ENCODE data around the gene FAM184B. TPM values are rescaled to one million over a fixed set of nuclear protein-coding genes. Genes with fewer than 3 reads are reported as not detected.

The FAM184B gene
- total RNA-seq, 4 donors from 2014 or later, result 0.14 to 0.75 (median 0.18) TPM

DNA sequence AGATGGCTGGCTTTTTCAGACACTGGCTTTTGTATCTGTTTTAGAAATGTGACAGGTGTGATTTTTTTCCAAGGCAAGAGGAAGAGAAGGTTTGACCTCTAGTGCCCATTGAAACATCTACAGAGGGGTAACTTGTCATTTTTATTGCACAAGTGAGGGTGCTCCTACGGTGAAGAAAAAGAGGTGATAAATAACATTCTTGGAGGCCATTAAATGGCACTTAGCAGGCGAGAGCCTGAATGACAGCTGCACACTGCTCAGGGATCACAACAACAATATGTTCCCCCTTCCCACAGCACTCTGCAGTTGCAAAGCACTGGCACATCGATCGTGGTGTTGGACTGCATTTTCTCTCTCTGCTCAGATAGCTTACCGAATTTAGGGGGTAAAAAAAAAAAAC is 22.9 kb downstream of the FAM184B start:
- 46 to 52% methylated on average over 5 of the region's 5 CpGs for WGBS, 2 donors (ENCODE audit: low coverage in 1 of 2)
- intact Hi-C loops (cut with DNase I; ENCODE audit: low total_unique reads), result no loop called here
- DNase-seq, result no peak
- H3K36me3 ChIP-seq, result no peaks in the 10 kb centered on the region
- in situ Hi-C loops (cut with MboI; ENCODE audit: low pct_ligation_motif_present in 1 of 4, low pct_unique_long_range_greater_than_20kb in 1 of 4, low sequenced_read_pairs in 3 of 4), result no loop called here
- H3K27me3 ChIP-seq, result no peaks in the 10 kb centered on the region
- no peaks in the 10 kb centered on the region for H3K4me1 ChIP-seq
- no peak overlapping the region for H3K27ac ChIP-seq
- H3K4me3 ChIP-seq, result no peak overlapping the region
- TF ChIP-seq EP300 (IDR thresholded peaks at IDR 0.05; ENCODE audit: low read depth) (no peak), POLR2AphosphoS5 (IDR thresholded peaks at IDR 0.05) (no peak), POLR2A (IDR thresholded peaks at IDR 0.05) (no peak)
- TF ChIP-seq, protein P1, sequence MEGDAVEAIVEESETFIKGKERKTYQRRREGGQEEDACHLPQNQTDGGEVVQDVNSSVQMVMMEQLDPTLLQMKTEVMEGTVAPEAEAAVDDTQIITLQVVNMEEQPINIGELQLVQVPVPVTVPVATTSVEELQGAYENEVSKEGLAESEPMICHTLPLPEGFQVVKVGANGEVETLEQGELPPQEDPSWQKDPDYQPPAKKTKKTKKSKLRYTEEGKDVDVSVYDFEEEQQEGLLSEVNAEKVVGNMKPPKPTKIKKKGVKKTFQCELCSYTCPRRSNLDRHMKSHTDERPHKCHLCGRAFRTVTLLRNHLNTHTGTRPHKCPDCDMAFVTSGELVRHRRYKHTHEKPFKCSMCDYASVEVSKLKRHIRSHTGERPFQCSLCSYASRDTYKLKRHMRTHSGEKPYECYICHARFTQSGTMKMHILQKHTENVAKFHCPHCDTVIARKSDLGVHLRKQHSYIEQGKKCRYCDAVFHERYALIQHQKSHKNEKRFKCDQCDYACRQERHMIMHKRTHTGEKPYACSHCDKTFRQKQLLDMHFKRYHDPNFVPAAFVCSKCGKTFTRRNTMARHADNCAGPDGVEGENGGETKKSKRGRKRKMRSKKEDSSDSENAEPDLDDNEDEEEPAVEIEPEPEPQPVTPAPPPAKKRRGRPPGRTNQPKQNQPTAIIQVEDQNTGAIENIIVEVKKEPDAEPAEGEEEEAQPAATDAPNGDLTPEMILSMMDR (IDR thresholded peaks at IDR 0.05), result no peak
- no peaks in the 10 kb centered on the region for H3K9me3 ChIP-seq

DNA sequence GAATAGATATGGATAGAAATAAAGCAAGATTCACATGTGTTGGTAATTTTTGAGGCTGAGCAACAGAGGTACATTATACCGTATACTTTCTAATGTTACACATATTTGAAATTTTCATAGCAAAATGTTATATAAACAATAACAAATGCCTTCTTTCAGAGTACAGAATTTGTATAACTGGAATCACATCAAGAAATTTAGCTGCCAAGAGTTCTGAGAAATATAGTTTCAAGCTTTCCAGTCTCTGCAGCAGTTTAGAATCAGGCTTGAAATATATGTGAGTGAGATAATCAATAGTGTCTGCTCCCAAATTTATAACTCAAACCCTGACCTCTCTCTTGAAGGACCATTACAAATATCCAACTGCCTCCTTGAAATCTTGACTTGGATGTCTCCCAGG is 23.8 kb downstream of the FAM184B start:
- no peaks in the 10 kb centered on the region for H3K4me1 ChIP-seq
- no peaks in the 10 kb centered on the region for H3K36me3 ChIP-seq
- no peak for DNase-seq
- TF ChIP-seq EP300 (IDR thresholded peaks at IDR 0.05; ENCODE audit: low read depth) (no peak), POLR2AphosphoS5 (IDR thresholded peaks at IDR 0.05) (no peak), POLR2A (IDR thresholded peaks at IDR 0.05) (no peak)
- TF ChIP-seq, protein P1 (IDR thresholded peaks at IDR 0.05), result no peak
- no peak overlapping the region for H3K4me3 ChIP-seq
- intact Hi-C loops (cut with DNase I; ENCODE audit: low total_unique reads) (no loop called here), in situ Hi-C loops (cut with MboI; ENCODE audit: low pct_ligation_motif_present in 1 of 4, low pct_unique_long_range_greater_than_20kb in 1 of 4, low sequenced_read_pairs in 3 of 4) (no loop called here)
- no peaks in the 10 kb centered on the region for H3K9me3 ChIP-seq
- H3K27me3 ChIP-seq, result no peaks in the 10 kb centered on the region
- H3K27ac ChIP-seq, result no peak overlapping the region
- 64 to 69% methylated on average over 1 of the region's 1 CpG for WGBS, 2 donors (ENCODE audit: low coverage in 1 of 2)

DNA sequence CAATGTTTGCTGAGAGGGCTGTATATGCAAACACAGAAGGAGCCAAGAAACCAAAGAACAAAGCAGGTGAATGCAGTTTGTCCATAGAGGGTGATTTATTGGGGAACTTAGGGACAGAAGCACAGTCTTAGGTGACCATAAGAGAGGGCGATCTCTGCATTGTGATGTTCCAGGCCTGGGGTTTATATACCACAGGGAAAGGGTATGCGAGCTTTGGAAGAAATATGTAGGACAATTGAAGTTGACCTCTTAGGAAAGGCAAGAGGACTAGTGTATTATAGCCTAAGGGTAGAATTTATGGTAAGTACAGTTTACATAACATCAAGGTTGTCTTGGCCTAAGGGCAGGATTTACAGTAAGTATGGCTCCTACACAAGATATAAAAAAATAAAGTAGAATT is 27.8 kb downstream of the FAM184B start:
- no peak overlapping the region for H3K27ac ChIP-seq
- H3K4me3 ChIP-seq, result no peak overlapping the region

DNA sequence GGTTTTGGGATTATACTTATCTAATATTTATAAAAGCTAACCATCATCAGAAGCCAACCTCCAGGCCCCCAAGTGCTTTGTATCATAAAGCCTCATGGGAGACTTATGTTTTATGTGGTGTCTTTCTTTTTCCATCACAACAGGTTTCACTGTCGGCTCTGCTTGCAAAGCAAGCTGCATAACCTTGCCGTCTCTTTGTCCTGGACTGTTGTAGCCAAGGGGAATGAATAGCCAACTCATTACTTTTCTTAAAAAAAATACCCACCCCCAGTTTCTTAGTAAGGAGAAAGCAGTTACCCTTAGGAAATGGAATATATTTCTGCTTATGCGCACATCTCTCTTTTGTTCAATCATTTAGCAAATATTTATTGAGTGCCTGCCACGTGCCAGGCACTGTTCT is 40.7 kb downstream of the FAM184B start:
- Histone ChIP-seq H3K4me1 (no peaks in the 10 kb centered on the region), H3K9me3 (no peaks in the 10 kb centered on the region), H3K36me3 (no peaks in the 10 kb centered on the region), H3K27ac (no peak overlapping the region), H3K27me3 (no peaks in the 10 kb centered on the region), H3K4me3 (no peak overlapping the region)
- intact Hi-C loops (cut with DNase I; ENCODE audit: low total_unique reads) (no loop called here), in situ Hi-C loops (cut with MboI; ENCODE audit: low pct_ligation_motif_present in 1 of 4, low pct_unique_long_range_greater_than_20kb in 1 of 4, low sequenced_read_pairs in 3 of 4) (no loop called here)
- TF ChIP-seq EP300 (IDR thresholded peaks at IDR 0.05; ENCODE audit: low read depth) (no peak), POLR2AphosphoS5 (IDR thresholded peaks at IDR 0.05) (no peak), POLR2A (IDR thresholded peaks at IDR 0.05) (no peak)
- TF ChIP-seq, protein P1 (IDR thresholded peaks at IDR 0.05), result no peak
- DNase-seq, result no peak
- 66 to 79% methylated on average over 2 to 4 of the region's 4 CpGs for WGBS, 2 donors (ENCODE audit: low coverage in 1 of 2)

More for the DNA sequence above, 27.8 kb downstream of the FAM184B start:
- TF ChIP-seq EP300 (IDR thresholded peaks at IDR 0.05; ENCODE audit: low read depth) (no peak), POLR2AphosphoS5 (IDR thresholded peaks at IDR 0.05) (no peak), POLR2A (IDR thresholded peaks at IDR 0.05) (no peak)
- TF ChIP-seq, protein P1 (IDR thresholded peaks at IDR 0.05), result no peak
- Histone ChIP-seq H3K27me3 (no peaks in the 10 kb centered on the region), H3K36me3 (no peaks in the 10 kb centered on the region), H3K4me1 (no peaks in the 10 kb centered on the region), H3K9me3 (no peaks in the 10 kb centered on the region)
- no peak for DNase-seq
- intact Hi-C loops (cut with DNase I; ENCODE audit: low total_unique reads), result no loop called here
- WGBS, 2 donors (ENCODE audit: low coverage in 1 of 2), result 84 to 94% methylated on average over 2 of the region's 2 CpGs
- in situ Hi-C loops (cut with MboI; ENCODE audit: low pct_ligation_motif_present in 1 of 4, low pct_unique_long_range_greater_than_20kb in 1 of 4, low sequenced_read_pairs in 3 of 4), result no loop called here

All from transverse colon (tissue), 4 donors.